OCI-LY1 (cell line): ENCODE results near the gene SHISAL2A.

Experiments used
- CTCF ChIP-seq: fragments of 200-600 bp; sonication (generic), shearing (Covaris generic); IDR thresholded peaks from 2 replicates; pipeline ENCODE4 v1.5.1; 2017; ENCODE audit warnings: mild to moderate bottlenecking, antibody characterized with exemption, low read length, moderate library complexity, mixed read lengths
- EZH2 ChIP-seq: fragments of 200-600 bp; sonication (generic), shearing (Covaris generic); IDR thresholded peaks from 2 replicates; pipeline ENCODE4 v1.8.0; 2017; ENCODE audit warnings: borderline replicate concordance, mixed run types, mild to moderate bottlenecking, antibody characterized with exemption, low read length, moderate library complexity, mixed read lengths

DNA sequence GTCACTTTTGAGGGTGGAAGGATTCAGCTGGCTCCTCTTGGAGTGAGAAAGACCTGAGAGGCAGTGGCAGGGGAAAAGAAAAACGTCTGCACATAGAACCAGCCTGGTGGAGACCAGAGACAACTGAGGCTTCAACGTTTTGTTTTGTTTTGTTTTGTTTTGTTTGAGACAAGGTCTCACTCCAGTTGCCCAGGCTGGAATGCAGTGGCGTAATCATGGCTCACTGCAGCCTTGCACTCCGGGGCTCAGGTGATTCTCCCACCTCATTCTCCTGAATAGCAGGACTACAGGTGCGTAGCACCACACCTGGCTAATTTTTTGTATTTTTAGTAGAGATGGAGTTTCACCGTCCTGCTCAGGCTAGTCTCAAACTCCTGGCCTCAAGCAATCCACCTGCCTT lies 12.3 kb downstream of the SHISAL2A start:
- TF ChIP-seq CTCF (no peak), EZH2 (no peak)
